Neural cell (in vitro differentiated cells): ENCODE measurements around the gene ROBO1.

Source experiments
- CTCF ChIP-seq: fragments of 450-650 bp; IDR thresholded peaks from 2 replicates; pipeline ENCODE4 v1.5.1; 2014; ENCODE audit warnings: antibody characterized with exemption, mild to moderate bottlenecking, moderate library complexity; ENCODE audit not compliant: poor library complexity, severe bottlenecking
- EP300 ChIP-seq: fragments of 450-650 bp; conservative IDR thresholded peaks from 2 replicates; pipeline ENCODE4 v1.6.1; 2014; ENCODE audit warnings: antibody characterized with exemption, mild to moderate bottlenecking, moderate library complexity; ENCODE audit not compliant: poor library complexity, severe bottlenecking
- EZH2 ChIP-seq: fragments of 200-600, 300-800 bp; shearing (Covaris generic), sonication (generic); IDR thresholded peaks from 2 replicates; pipeline ENCODE4 v1.6.1; 2014; ENCODE audit warnings: antibody characterized with exemption, low read length, borderline replicate concordance, mild to moderate bottlenecking; ENCODE audit not compliant: insufficient read depth, poor library complexity, severe bottlenecking
- MXI1 ChIP-seq: fragments of 450-650 bp; conservative IDR thresholded peaks from 2 replicates; pipeline ENCODE4 v1.6.1; 2014; ENCODE audit warnings: antibody characterized with exemption, mild to moderate bottlenecking; ENCODE audit not compliant: poor library complexity, severe bottlenecking
- POLR2AphosphoS5 ChIP-seq: IDR thresholded peaks from 2 replicates; pipeline ENCODE4 v1.6.1; 2012
- RAD21 ChIP-seq: fragments of 450-650 bp; conservative IDR thresholded peaks from 2 replicates; pipeline ENCODE4 v1.6.1; 2014; ENCODE audit warnings: antibody characterized with exemption, mild to moderate bottlenecking, moderate library complexity
- REST ChIP-seq: IDR thresholded peaks from 2 replicates; pipeline ENCODE4 v1.6.1; 2012; ENCODE audit warnings: borderline replicate concordance
- SMC3 ChIP-seq: fragments of 450-650 bp; conservative IDR thresholded peaks from 2 replicates; pipeline ENCODE4 v1.6.1; 2014; ENCODE audit warnings: antibody characterized with exemption, mild to moderate bottlenecking, moderate library complexity; ENCODE audit not compliant: poor library complexity
- TAF1 ChIP-seq: IDR thresholded peaks from 2 replicates; pipeline ENCODE4 v1.6.1; 2012; ENCODE audit warnings: low read depth

DNA sequence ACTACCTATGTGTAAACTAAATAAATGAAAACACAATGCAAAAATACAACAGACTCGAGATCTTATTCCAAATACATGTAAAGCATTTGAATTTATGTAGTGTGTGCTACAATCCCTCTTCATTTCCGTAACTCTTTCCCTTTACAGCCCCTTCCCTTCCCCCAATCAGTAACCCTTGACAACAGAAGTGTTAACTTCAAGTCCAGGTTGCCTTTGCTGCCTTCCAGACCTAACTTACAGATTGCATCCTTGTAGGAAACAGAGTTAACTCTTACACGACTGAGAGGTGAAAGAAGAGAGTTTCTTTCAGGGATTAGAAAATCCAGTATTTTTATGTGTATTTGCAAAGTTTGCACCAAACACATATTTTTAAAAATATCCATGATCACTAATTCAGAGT is 1.4 kb upstream of the ROBO1 start:
- TF ChIP-seq EZH2: no peak
- peak; percentile 28 for TF ChIP-seq POLR2AphosphoS5
- TF ChIP-seq TAF1: no peak
- TF ChIP-seq CTCF: no peak
- TF ChIP-seq SMC3: peak; percentile 59
- peak; percentile 67 for TF ChIP-seq RAD21
- TF ChIP-seq EP300: peak; percentile 46
- TF ChIP-seq MXI1: no peak
- TF ChIP-seq REST: no peak
